H9 (cell line): Measurements from ENCODE around the gene ZDHHC17. TPM values are rescaled to one million over a fixed set of nuclear protein-coding genes. Genes with fewer than 3 reads are reported as not detected.

Experiments used
- DNase-seq: peaks from one replicate; pipeline ENCODE4 v3.0.0-alpha.2; 2017
- H2AFZ ChIP-seq: one replicate; pipeline ENCODE4 v1.6.1; 2013; ENCODE audit warnings: mild to moderate bottlenecking, low read length, control low read depth, moderate library complexity
- H2AK5ac ChIP-seq: 2 replicates; pipeline ENCODE4 v1.6.1; 2013; ENCODE audit warnings: low read length, control low read depth, mixed read lengths; ENCODE audit not compliant: insufficient read length
- H2BK120ac ChIP-seq: one replicate; pipeline ENCODE4 v1.6.1; 2013; ENCODE audit warnings: low read depth, mild to moderate bottlenecking, low read length, control low read depth, inconsistent platforms; ENCODE audit not compliant: poor library complexity, severe bottlenecking
- H2BK12ac ChIP-seq: 2 replicates; pipeline ENCODE4 v1.6.1; 2013; ENCODE audit warnings: low read length, control low read depth, mixed read lengths, low read depth; ENCODE audit not compliant: insufficient read length
- H2BK15ac ChIP-seq: 2 replicates; pipeline ENCODE4 v1.6.1; 2013; ENCODE audit warnings: low read depth, low read length, control low read depth
- H2BK20ac ChIP-seq: one replicate; pipeline ENCODE4 v1.6.1; 2013; ENCODE audit warnings: low read depth, mild to moderate bottlenecking, low read length, control low read depth, inconsistent platforms; ENCODE audit not compliant: poor library complexity, severe bottlenecking
- H2BK5ac ChIP-seq: 2 replicates; pipeline ENCODE4 v1.6.1; 2013; ENCODE audit warnings: low read length, control low read depth, mixed read lengths; ENCODE audit not compliant: insufficient read length
- H3K14ac ChIP-seq: 2 replicates; pipeline ENCODE4 v1.6.1; 2013; ENCODE audit warnings: low read length, control low read depth; ENCODE audit not compliant: insufficient read depth
- H3K18ac ChIP-seq: 2 replicates; pipeline ENCODE4 v1.6.1; 2013; ENCODE audit warnings: low read depth, mild to moderate bottlenecking, mixed read lengths, low read length, control low read depth; ENCODE audit not compliant: insufficient read length
- H3K23ac ChIP-seq: 2 replicates; pipeline ENCODE4 v1.6.1; 2013; ENCODE audit warnings: low read length, control low read depth, mixed read lengths, low read depth; ENCODE audit not compliant: insufficient read length
- H3K23me2 ChIP-seq: 2 replicates; pipeline ENCODE4 v1.6.1; 2013; ENCODE audit warnings: low read depth, mild to moderate bottlenecking, mixed read lengths, low read length, control low read depth; ENCODE audit not compliant: insufficient read length, poor library complexity, severe bottlenecking
- H3K27ac ChIP-seq: 2 replicates; pipeline ENCODE4 v1.5.1; 2013; ENCODE audit warnings: low read length, control low read depth, mixed read lengths, low read depth; ENCODE audit not compliant: insufficient read length
- H3K27me3 ChIP-seq: 2 replicates; pipeline ENCODE4 v1.6.1; 2013; ENCODE audit warnings: low read length, control low read depth, inconsistent platforms; ENCODE audit not compliant: insufficient read depth
- H3K4ac ChIP-seq: 2 replicates; pipeline ENCODE4 v1.6.1; 2013; ENCODE audit warnings: low read depth, mild to moderate bottlenecking, control low read depth, inconsistent platforms, low read length, moderate library complexity
- H3K4me1 ChIP-seq: 2 replicates; pipeline ENCODE4 v1.6.1; 2013; ENCODE audit warnings: low read length, control low read depth, inconsistent platforms; ENCODE audit not compliant: insufficient read depth
- H3K4me2 ChIP-seq: 2 replicates; pipeline ENCODE4 v1.6.1; 2013; ENCODE audit warnings: low read length, control low read depth, mixed read lengths; ENCODE audit not compliant: insufficient read length, insufficient read depth
- H3K56ac ChIP-seq: 2 replicates; pipeline ENCODE4 v1.6.1; 2013; ENCODE audit warnings: low read depth, mild to moderate bottlenecking, mixed read lengths, low read length, control low read depth; ENCODE audit not compliant: insufficient read length
- H3K79me1 ChIP-seq: 2 replicates; pipeline ENCODE4 v1.6.1; 2013; ENCODE audit warnings: low read depth, mild to moderate bottlenecking, moderate library complexity, low read length, control low read depth, inconsistent platforms; ENCODE audit not compliant: insufficient read depth, poor library complexity, severe bottlenecking
- H3K79me2 ChIP-seq: 2 replicates; pipeline ENCODE4 v1.6.1; 2013; ENCODE audit warnings: low read length, control low read depth, inconsistent platforms; ENCODE audit not compliant: insufficient read depth
- H3K9ac ChIP-seq: 2 replicates; pipeline ENCODE4 v1.6.1; 2013; ENCODE audit warnings: low read length, control low read depth, mixed read lengths; ENCODE audit not compliant: insufficient read length; ENCODE audit errors: extremely low read depth
- H3K9me3 ChIP-seq: one replicate; pipeline ENCODE4 v1.6.1; 2013; ENCODE audit warnings: low read depth, low read length, inconsistent platforms; ENCODE audit not compliant: control insufficient read depth
- H3T11ph ChIP-seq: one replicate; pipeline ENCODE4 v1.6.1; 2013; ENCODE audit warnings: mild to moderate bottlenecking, low read length, control low read depth, inconsistent platforms
- H4K20me1 ChIP-seq: one replicate; pipeline ENCODE4 v1.6.1; 2013; ENCODE audit not compliant: control insufficient read depth, insufficient read length, insufficient read depth
- H4K5ac ChIP-seq: 2 replicates; pipeline ENCODE4 v1.6.1; 2013; ENCODE audit warnings: low read depth, mild to moderate bottlenecking, mixed read lengths, low read length, control low read depth; ENCODE audit not compliant: insufficient read length
- H4K8ac ChIP-seq: replicated peaks from 2 replicates; pipeline ENCODE4 v1.6.1; 2013; ENCODE audit warnings: low read length, control low read depth, mixed read lengths, low read depth; ENCODE audit not compliant: insufficient read length
- H4K91ac ChIP-seq: 2 replicates; pipeline ENCODE4 v1.6.1; 2013; ENCODE audit warnings: low read depth, mild to moderate bottlenecking, moderate library complexity, mixed read lengths, low read length, control low read depth; ENCODE audit not compliant: insufficient read length
- H3K27ac Mint-ChIP-seq, 3 experiments: 2 replicates in 2 of 3; 3 replicates in 1 of 3; pipeline ENCODE4 v1.8.0; 2020 to 2021; ENCODE audit warnings: mixed read lengths in 3 of 3, mild to moderate bottlenecking in 1 of 3, moderate library complexity in 1 of 3
- H3K27me3 Mint-ChIP-seq: 2 replicates; pipeline ENCODE4 v1.8.0; 2021; ENCODE audit warnings: low read depth, mild to moderate bottlenecking, moderate library complexity, mixed read lengths
- H3K36me3 Mint-ChIP-seq, 3 experiments: 2 replicates in 2 of 3; 3 replicates in 1 of 3; pipeline ENCODE4 v1.8.0; 2020 to 2021; ENCODE audit warnings: low read depth in 3 of 3, mixed read lengths in 3 of 3; ENCODE audit not compliant: insufficient read depth in 1 of 3
- H3K4me1 Mint-ChIP-seq, 2 experiments: 2 replicates each; pipeline ENCODE4 v1.8.0; 2020; ENCODE audit warnings: mixed read lengths in 2 of 2
- H3K4me3 Mint-ChIP-seq, 2 experiments: 2 replicates in 1 of 2; 3 replicates in 1 of 2; pipeline ENCODE4 v1.8.0; 2020 to 2021; ENCODE audit warnings: mild to moderate bottlenecking in 2 of 2, mixed read lengths in 2 of 2, moderate library complexity in 1 of 2
- H3K9me3 Mint-ChIP-seq, 2 experiments: 2 replicates in 1 of 2; 3 replicates in 1 of 2; pipeline ENCODE4 v1.8.0; 2020; ENCODE audit warnings: mild to moderate bottlenecking in 2 of 2, mixed read lengths in 2 of 2, moderate library complexity in 1 of 2
- CTCF ChIP-seq: fragments of 200-600 bp; sonication (generic); conservative IDR thresholded peaks from 3 replicates; pipeline ENCODE4 v1.8.0; 2021; ENCODE audit warnings: antibody characterized with exemption, mild to moderate bottlenecking
- WGBS: extraction: QIAGEN DNeasy Blood & Tissue Kit; methylation state at CpG from one replicate; pipeline ENCODE4 v1.1.7; 2013; ENCODE audit warnings: missing lambda C conversion rate, low lambda C conversion rate, mixed read lengths; ENCODE audit not compliant: insufficient read length; ENCODE audit errors: extremely low coverage; 5-methylcytosine and 5-hydroxymethylcytosine counted together
- total RNA-seq: library from RNA; stranded (reverse); gene quantifications from 2 replicates; pipeline ENCODE4 v1.2.1, GENCODE V29; 2021

The ZDHHC17 gene
- total RNA-seq, 1 experiment from 2014 or later: 32.6 TPM

- H3K4ac ChIP-seq: no peak overlapping the region
- H3K79me2 ChIP-seq: peaks cover 16% of the 10 kb centered on the region; the same call in 1 of the 2 replicates
- H3K23me2 ChIP-seq: no peaks in the 10 kb centered on the region
- H3K56ac ChIP-seq: no peak overlapping the region
- H3K18ac ChIP-seq: no peak overlapping the region
- H3K4me2 ChIP-seq: no peak overlapping the region
- Mint-ChIP-seq H3K36me3 (peaks cover 2 to 18% (median 9%) of the 10 kb centered on the region in 3 experiments; a peak in 6 of 7 replicates), H3K27me3 (no peaks in the 10 kb centered on the region), H3K4me1 (peaks cover 18 to 21% of the 10 kb centered on the region in 2 experiments), H3K4me3 (no peak overlapping the region), H3K9me3 (peaks cover 4 to 5% of the 10 kb centered on the region in 2 experiments; a peak in 3 of 5 replicates), H3K27ac (no peak overlapping the region)
- DNase-seq: no peak
- H2BK20ac ChIP-seq: no peak overlapping the region
- no peak overlapping the region for H2BK12ac ChIP-seq
- no peaks in the 10 kb centered on the region; the same call in 1 of the 2 replicates for H3K4me1 ChIP-seq
- no peak overlapping the region for H4K5ac ChIP-seq
- no CpG with 5 or more reads among the region's 2 CpGs for WGBS
- no peak overlapping the region for H3K23ac ChIP-seq
- H2BK15ac ChIP-seq: no peak overlapping the region
- no peak overlapping the region for H2BK120ac ChIP-seq
- H2BK5ac ChIP-seq: no peak overlapping the region
- H4K8ac ChIP-seq: no peak overlapping the region
- H4K20me1 ChIP-seq: no peaks in the 10 kb centered on the region
- H2AK5ac ChIP-seq: no peak overlapping the region
- no peak overlapping the region for H3K27ac ChIP-seq
- H3K14ac ChIP-seq: no peak overlapping the region
- H3K27me3 ChIP-seq: no peaks in the 10 kb centered on the region; the same call in 1 of the 2 replicates
- peaks cover 2% of the 10 kb centered on the region for H3K79me1 ChIP-seq
- no peak overlapping the region for H2AFZ ChIP-seq
- no peak for TF ChIP-seq CTCF
- H3K9me3 ChIP-seq: no peaks in the 10 kb centered on the region
- no peak overlapping the region for H3K9ac ChIP-seq
- no peak overlapping the region for H4K91ac ChIP-seq
- H3T11ph ChIP-seq: no peak overlapping the region
Observed at GRCh38 chr12:76787689-76788088, 23.8 kb downstream of the ZDHHC17 start.
